Ovary (tissue), 3 donors: Measurements from ENCODE around the gene CSNK1E.
"Not testable (repeated sequence)": the region's sequence is repeated elsewhere in the genome, so short reads cannot be mapped to it uniquely, and the experiment has no call there.

Experiments
- POLR2A ChIP-seq: fragments of 450-650 bp; IDR thresholded peaks from one replicate; pipeline ENCODE4 v1.6.1; 2017; ENCODE audit warnings: antibody characterized with exemption, mild to moderate bottlenecking, moderate library complexity
- TF ChIP-seq, protein P1 (sequence below), 3 donors: fragments of 450-650 bp in 2 of 3; fragments of 200-600 bp in 1 of 3; IDR thresholded peaks; one replicate each; pipeline versions ENCODE4 v1.5.1 to v1.8.0; 2016 to 2022; ENCODE audit warnings: antibody characterized with exemption in 3 of 3, mild to moderate bottlenecking in 1 of 3
- donor health status: DM: no; HTN: no; CAD: no.

GRCh38 chr22:38359817-38360216 is 42.6 kb upstream of the CSNK1E start:
- TF ChIP-seq, protein P1, sequence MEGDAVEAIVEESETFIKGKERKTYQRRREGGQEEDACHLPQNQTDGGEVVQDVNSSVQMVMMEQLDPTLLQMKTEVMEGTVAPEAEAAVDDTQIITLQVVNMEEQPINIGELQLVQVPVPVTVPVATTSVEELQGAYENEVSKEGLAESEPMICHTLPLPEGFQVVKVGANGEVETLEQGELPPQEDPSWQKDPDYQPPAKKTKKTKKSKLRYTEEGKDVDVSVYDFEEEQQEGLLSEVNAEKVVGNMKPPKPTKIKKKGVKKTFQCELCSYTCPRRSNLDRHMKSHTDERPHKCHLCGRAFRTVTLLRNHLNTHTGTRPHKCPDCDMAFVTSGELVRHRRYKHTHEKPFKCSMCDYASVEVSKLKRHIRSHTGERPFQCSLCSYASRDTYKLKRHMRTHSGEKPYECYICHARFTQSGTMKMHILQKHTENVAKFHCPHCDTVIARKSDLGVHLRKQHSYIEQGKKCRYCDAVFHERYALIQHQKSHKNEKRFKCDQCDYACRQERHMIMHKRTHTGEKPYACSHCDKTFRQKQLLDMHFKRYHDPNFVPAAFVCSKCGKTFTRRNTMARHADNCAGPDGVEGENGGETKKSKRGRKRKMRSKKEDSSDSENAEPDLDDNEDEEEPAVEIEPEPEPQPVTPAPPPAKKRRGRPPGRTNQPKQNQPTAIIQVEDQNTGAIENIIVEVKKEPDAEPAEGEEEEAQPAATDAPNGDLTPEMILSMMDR (IDR thresholded peaks at IDR 0.05): not testable (repeated sequence)
- not testable (repeated sequence) for TF ChIP-seq POLR2A
